ENCODE results near the gene STING1. TPM values are rescaled to one million over a fixed set of nuclear protein-coding genes. Genes with fewer than 3 reads are reported as not detected.
"Not testable (repeated sequence)": the region's sequence is repeated elsewhere in the genome, so short reads cannot be mapped to it uniquely, and the experiment has no call there.

STING1 gene
- total RNA-seq, 2 experiments from 2014 or later: 64.9 to 67.4 TPM

GRCh38 chr5:139478657-139479423, 3.7 kb downstream of the STING1 start:
- H3K9me3 Mint-ChIP-seq (ENCODE audit: insufficient read depth); H3K27ac Mint-ChIP-seq; H3K27me3 Mint-ChIP-seq (ENCODE audit: low read depth); ATAC-seq; H3K4me3 Mint-ChIP-seq; DNase-seq: not testable (repeated sequence)
- POLR2A ChIA-PET: interaction anchor here (1.0 kb wide), 2 partner anchors 8 to 51 kb away, joined by 3 to 4 read pairs; partner anchors contain the start of gene SMIM33
- peaks cover 62% of the 10 kb centered on the region for H3K4me1 Mint-ChIP-seq (ENCODE audit: low read depth)
- H3K36me3 Mint-ChIP-seq (ENCODE audit: low read depth): peaks cover 49% of the 10 kb centered on the region
- CTCF ChIA-PET: interaction anchor here (1.0 to 1.5 kb wide), 2 partner anchors 20 to 56 kb away, joined by 3 to 6 read pairs; no protein-coding TSS in a partner anchor

- no peak for ATAC-seq
- H3K4me1 Mint-ChIP-seq (ENCODE audit: low read depth): peaks cover 63% of the 10 kb centered on the region
- CTCF ChIA-PET: interaction anchor here (1.1 to 3.6 kb wide), 2 partner anchors 37 to 53 kb away, joined by 4 to 13 read pairs; no protein-coding TSS in a partner anchor
Observed at GRCh38 chr5:139475865-139476617, 6.5 kb downstream of the STING1 start.

GRCh38 chr5:139474890-139475791, 7.4 kb downstream of the STING1 start:
- no peaks in the 10 kb centered on the region for H3K9me3 Mint-ChIP-seq (ENCODE audit: insufficient read depth)
- DNase-seq (no peak), ATAC-seq (peak; percentile 18)
- no peaks in the 10 kb centered on the region for H3K27me3 Mint-ChIP-seq (ENCODE audit: low read depth)
- H3K4me1 Mint-ChIP-seq (ENCODE audit: low read depth): peaks cover 66% of the 10 kb centered on the region
- H3K27ac Mint-ChIP-seq: peak overlapping the region; percentile 84
- POLR2A ChIA-PET: no interaction called here
- peak overlapping the region; percentile 25 for H3K4me3 Mint-ChIP-seq
- CTCF ChIA-PET: interaction anchor here (3.6 kb wide), 1 partner anchor 52 kb away, joined by 13 read pairs; no protein-coding TSS in a partner anchor
- peaks cover 44% of the 10 kb centered on the region for H3K36me3 Mint-ChIP-seq (ENCODE audit: low read depth)

More at GRCh38 chr5:139475865-139476617, 6.5 kb downstream of the STING1 start:
- H3K27me3 Mint-ChIP-seq (ENCODE audit: low read depth): no peaks in the 10 kb centered on the region
- H3K4me3 Mint-ChIP-seq: no peak overlapping the region
- H3K9me3 Mint-ChIP-seq (ENCODE audit: insufficient read depth): no peaks in the 10 kb centered on the region
- H3K36me3 Mint-ChIP-seq (ENCODE audit: low read depth): peaks cover 50% of the 10 kb centered on the region
- POLR2A ChIA-PET: interaction anchor here (0.7 kb wide), 1 partner anchor 14 kb away, joined by 4 read pairs; the partner anchor contains the start of gene ECSCR
- peak overlapping the region; percentile 84 for H3K27ac Mint-ChIP-seq
- DNase-seq: no peak

GRCh38 chr5:139473565-139473964, 9.0 kb downstream of the STING1 start:
- DNase-seq: no peak
- CTCF ChIA-PET: interaction anchor here (1.7 to 3.6 kb wide), 2 partner anchors 9 to 51 kb away, joined by 7 to 13 read pairs; partner anchors contain the start of gene STING1
- no peak for ATAC-seq
- Mint-ChIP-seq H3K4me1 (ENCODE audit: low read depth) (peaks cover 75% of the 10 kb centered on the region), H3K36me3 (ENCODE audit: low read depth) (peaks cover 35% of the 10 kb centered on the region), H3K9me3 (ENCODE audit: insufficient read depth) (no peaks in the 10 kb centered on the region), H3K27me3 (ENCODE audit: low read depth) (no peaks in the 10 kb centered on the region), H3K27ac (peak overlapping the region; percentile 63), H3K4me3 (no peak overlapping the region)
- POLR2A ChIA-PET: interaction anchor here (0.6 to 1.6 kb wide), 3 partner anchors 9 to 1734 kb away, joined by 3 to 5 read pairs (median 3); partner anchors contain the start of gene STING1

GRCh38 chr5:139473105-139473504, 9.5 kb downstream of the STING1 start:
- Mint-ChIP-seq H3K36me3 (ENCODE audit: low read depth) (peaks cover 31% of the 10 kb centered on the region), H3K4me1 (ENCODE audit: low read depth) (peaks cover 79% of the 10 kb centered on the region), H3K27ac (peak overlapping the region; percentile 63), H3K9me3 (ENCODE audit: insufficient read depth) (no peaks in the 10 kb centered on the region), H3K27me3 (ENCODE audit: low read depth) (no peaks in the 10 kb centered on the region), H3K4me3 (no peak overlapping the region)
- no peak for DNase-seq
- POLR2A ChIA-PET: interaction anchor here (0.6 to 1.6 kb wide), 2 partner anchors 9 to 1733 kb away, joined by 3 to 5 read pairs; partner anchors contain the start of gene STING1
- ATAC-seq: no peak
- CTCF ChIA-PET: interaction anchor here (1.7 to 3.6 kb wide), 2 partner anchors 9 to 50 kb away, joined by 7 to 13 read pairs; partner anchors contain the start of gene STING1

GRCh38 chr5:139472386-139473030, 10.1 kb downstream of the STING1 start:
- ChIA-PET CTCF (interaction anchor here (1.7 kb wide), 1 partner anchor 10 kb away, joined by 7 read pairs; the partner anchor contains the start of gene STING1), POLR2A (no interaction called here)
- H3K4me1 Mint-ChIP-seq (ENCODE audit: low read depth): peaks cover 83% of the 10 kb centered on the region
- no peaks in the 10 kb centered on the region for H3K9me3 Mint-ChIP-seq (ENCODE audit: insufficient read depth)
- no peaks in the 10 kb centered on the region for H3K27me3 Mint-ChIP-seq (ENCODE audit: low read depth)
- peak overlapping the region; percentile 71 for H3K27ac Mint-ChIP-seq
- H3K4me3 Mint-ChIP-seq: peak overlapping the region; percentile 74
- DNase-seq: no peak
- H3K36me3 Mint-ChIP-seq (ENCODE audit: low read depth): peaks cover 26% of the 10 kb centered on the region
- ATAC-seq: no peak

- Mint-ChIP-seq H3K36me3 (ENCODE audit: low read depth) (peaks cover 15% of the 10 kb centered on the region), H3K27ac (peak within 1 kb of the TSS; percentile 96), H3K9me3 (ENCODE audit: insufficient read depth) (no peaks in the 10 kb centered on the region), H3K27me3 (ENCODE audit: low read depth) (no peaks in the 10 kb centered on the region), H3K4me1 (ENCODE audit: low read depth) (peaks cover 78% of the 10 kb centered on the region), H3K4me3 (peak within 1 kb of the TSS; percentile 74)
- peak; percentile 49 for DNase-seq
- POLR2A ChIA-PET: interaction anchor here (1.3 to 2.1 kb wide), 3 partner anchors 8 to 11 kb away, joined by 3 to 11 read pairs (median 5); partner anchors contain the start of gene STING1
- CTCF ChIA-PET: interaction anchor here (1.4 to 1.6 kb wide), 3 partner anchors 11 to 295 kb away, joined by 3 to 7 read pairs (median 4); partner anchors contain the start of gene STING1
- peak; percentile 85 for ATAC-seq
Observed at GRCh38 chr5:139470821-139471300, 11.7 kb downstream of the STING1 start, which contains the start of gene SMIM33. TSS of gene SMIM33 (plus strand) at chr5:139471004. CDS start at chr5:139471122, 118 bp downstream.

GRCh38 chr5:139468421-139468931, 14.1 kb downstream of the STING1 start:
- ChIA-PET CTCF (interaction anchor here (0.6 kb wide), 1 partner anchor 29 kb away, joined by 3 read pairs; the partner anchor contains the start of gene DNAJC18), POLR2A (interaction anchor here (1.1 kb wide), 1 partner anchor 9 kb away, joined by 3 read pairs; no protein-coding TSS in a partner anchor)
- Mint-ChIP-seq H3K4me3 (no peak overlapping the region), H3K27me3 (ENCODE audit: low read depth) (peaks cover 7% of the 10 kb centered on the region), H3K9me3 (ENCODE audit: insufficient read depth) (no peaks in the 10 kb centered on the region), H3K4me1 (ENCODE audit: low read depth) (peaks cover 55% of the 10 kb centered on the region), H3K27ac (peak overlapping the region; percentile 53), H3K36me3 (ENCODE audit: low read depth) (peaks cover 2% of the 10 kb centered on the region)
- ATAC-seq: no peak
- DNase-seq: no peak

- Mint-ChIP-seq H3K27ac (peak within 1 kb of the TSS; percentile 25), H3K4me1 (ENCODE audit: low read depth) (peaks cover 34% of the 10 kb centered on the region), H3K9me3 (ENCODE audit: insufficient read depth) (no peaks in the 10 kb centered on the region), H3K36me3 (ENCODE audit: low read depth) (no peaks in the 10 kb centered on the region), H3K27me3 (ENCODE audit: low read depth) (peaks cover 13% of the 10 kb centered on the region), H3K4me3 (no peak within 1 kb of the TSS)
- ChIA-PET POLR2A (interaction anchor here (0.9 kb wide), 1 partner anchor 14 kb away, joined by 4 read pairs; no protein-coding TSS in a partner anchor), CTCF (interaction anchor here (0.9 to 1.4 kb wide), 3 partner anchors 40 to 51 kb away, joined by 3 to 9 read pairs (median 4); no protein-coding TSS in a partner anchor)
- ATAC-seq (no peak), DNase-seq (no peak)
Observed at GRCh38 chr5:139462586-139463276, 19.8 kb downstream of the STING1 start, which contains the start of gene ECSCR. TSS of gene ECSCR (minus strand) at chr5:139462743. CDS start at chr5:139462670, 73 bp downstream.
